Keratinocyte (primary cell): Measurements from ENCODE around the gene ZNF831. TPM values are rescaled to one million over a fixed set of nuclear protein-coding genes. Genes with fewer than 3 reads are reported as not detected.

Experiments
- DNase-seq: peaks from one replicate; pipeline ENCODE4 v3.0.0-alpha.2; 2011; ENCODE audit warnings: low read depth, missing footprints, low spot score
- FAIRE-seq: peaks from 2 replicates; lab custom pipeline; 2011; peaks lifted over from hg19 to GRCh38; lab: Jason Lieb, UNC
- H2AFZ ChIP-seq: 2 replicates; pipeline ENCODE4 v1.6.0; 2012; ENCODE audit warnings: low read length, control low read depth, inconsistent platforms; ENCODE audit not compliant: control insufficient read depth
- H3K27ac ChIP-seq: 2 replicates; pipeline ENCODE4 v1.5.1; 2011; ENCODE audit warnings: low read length; ENCODE audit not compliant: control insufficient read depth, insufficient read depth
- H3K27me3 ChIP-seq: 3 replicates; pipeline ENCODE4 v1.6.0; 2011; ENCODE audit warnings: low read length; ENCODE audit not compliant: control insufficient read depth, insufficient read depth; ENCODE audit errors: extremely low read depth
- H3K36me3 ChIP-seq, 2 experiments: 2 replicates in 1 of 2; 3 replicates in 1 of 2; pipeline ENCODE4 v1.5.1; 2011; ENCODE audit warnings: low read length in 2 of 2, mild to moderate bottlenecking in 1 of 2; ENCODE audit not compliant: control insufficient read depth in 2 of 2, insufficient read depth in 2 of 2; ENCODE audit errors: extremely low read depth in 1 of 2
- H3K4me1 ChIP-seq: 3 replicates; pipeline ENCODE4 v1.5.1; 2011; ENCODE audit warnings: low read length; ENCODE audit not compliant: control insufficient read depth, insufficient read depth; ENCODE audit errors: extremely low read depth
- H3K4me2 ChIP-seq: 3 replicates; pipeline ENCODE4 v1.6.0; 2011; ENCODE audit warnings: low read depth, low read length; ENCODE audit not compliant: control insufficient read depth, insufficient read depth; ENCODE audit errors: extremely low read depth
- H3K4me3 ChIP-seq, 3 experiments: fragments of 200-600 bp in 1 of 3; sonication (generic) in 1 of 3; 2 replicates in 2 of 3; 3 replicates in 1 of 3; pipeline ENCODE4 v1.5.1; 2011 to 2016; ENCODE audit warnings: low read length in 3 of 3, mild to moderate bottlenecking in 3 of 3, control low read depth in 2 of 3, inconsistent platforms in 1 of 3, low read depth in 1 of 3, mixed read lengths in 1 of 3, mixed run types in 1 of 3, moderate library complexity in 1 of 3; ENCODE audit not compliant: control insufficient read depth in 2 of 3, insufficient read depth in 2 of 3; ENCODE audit errors: extremely low read depth in 1 of 3
- H3K79me2 ChIP-seq: 2 replicates; pipeline ENCODE4 v1.6.0; 2012; ENCODE audit warnings: low read length; ENCODE audit not compliant: control insufficient read depth, insufficient read depth
- H3K9ac ChIP-seq: 3 replicates; pipeline ENCODE4 v1.6.0; 2011; ENCODE audit warnings: low read length; ENCODE audit not compliant: control insufficient read depth, insufficient read depth; ENCODE audit errors: extremely low read depth
- H3K9me1 ChIP-seq: 3 replicates; pipeline ENCODE4 v1.6.0; 2011; ENCODE audit warnings: low read length; ENCODE audit not compliant: control insufficient read depth, insufficient read depth; ENCODE audit errors: extremely low read depth
- H3K9me3 ChIP-seq: 2 replicates; pipeline ENCODE4 v1.5.1; 2012; ENCODE audit warnings: low read depth, low read length; ENCODE audit not compliant: control insufficient read depth
- H4K20me1 ChIP-seq: 3 replicates; pipeline ENCODE4 v1.6.0; 2011; ENCODE audit warnings: low read length; ENCODE audit not compliant: control insufficient read depth, insufficient read depth; ENCODE audit errors: extremely low read depth
- CTCF ChIP-seq, 3 experiments: IDR thresholded peaks in 1 of 3; conservative IDR thresholded peaks in 1 of 3; optimal IDR thresholded peaks in 1 of 3; 2 replicates in 2 of 3; 3 replicates in 1 of 3; pipeline versions ENCODE3 to v1.5.1; 2011; ENCODE audit warnings: low read length in 3 of 3, mild to moderate bottlenecking in 3 of 3, moderate library complexity in 2 of 3, control low read depth in 1 of 3, inconsistent platforms in 1 of 3; ENCODE audit not compliant: insufficient read depth in 2 of 3; ENCODE audit errors: extremely low read depth in 1 of 3
- EZH2 ChIP-seq: IDR thresholded peaks from one replicate; pipeline ENCODE4 v1.6.1; 2012; ENCODE audit warnings: inconsistent platforms, mild to moderate bottlenecking, low read length, moderate library complexity
- dilution Hi-C: fragments of 300-500 bp; cut with MboI; formaldehyde crosslinking; loops from one replicate; pipeline ENCODE4 v1.7.0; 2020; ENCODE audit warnings: low sequenced_read_pairs; ENCODE audit not compliant: extremely low pct_ligation_motif_present
- polyA plus RNA-seq, 5 experiments: library from polyadenylated mRNA; depleted of rRNA in 3 of 5; stranded (reverse) in 3 of 5; stranded (forward) in 1 of 5; unstranded in 1 of 5; fragments of >200 nt; gene quantifications; 1 replicate in 1 of 5; 2 replicates in 3 of 5; 3 replicates in 1 of 5; pipeline versions ENCODE4 v1.2.1 to v1.2.3, GENCODE V29; 2011 to 2012; ENCODE audit warnings: missing spikeins in 2 of 5, low read depth in 1 of 5, low replicate concordance in 1 of 5

Gene ZNF831
- polyA plus RNA-seq, 1 donor (not counting 4 experiments of a cell fraction or from before 2014, with no cell fraction given): not detected

- TF ChIP-seq CTCF (optimal IDR thresholded peaks at IDR 0.05 in 1 of 3, IDR thresholded peaks at IDR 0.05 in 1 of 3, conservative IDR thresholded peaks at IDR 0.05 in 1 of 3; ENCODE audit: extremely low read depth in 1 of 3, insufficient read depth in 2 of 3, low read length in 3 of 3): no peak
- no peak for TF ChIP-seq EZH2
- Histone ChIP-seq H3K79me2 (no peaks in the 10 kb centered on the region), H3K9ac (no peak overlapping the region), H3K27me3 (peaks cover 8% of the 10 kb centered on the region), H3K9me3 (no peaks in the 10 kb centered on the region), H4K20me1 (no peaks in the 10 kb centered on the region), H3K4me2 (no peak overlapping the region), H3K4me1 (no peaks in the 10 kb centered on the region), H3K4me3 (no peak overlapping the region), H2AFZ (no peak overlapping the region), H3K27ac (no peak overlapping the region), H3K9me1 (no peaks in the 10 kb centered on the region), H3K36me3 (no peaks in the 10 kb centered on the region)
- DNase-seq (no peak), FAIRE-seq (no peak)
- dilution Hi-C loops: no loop called here
Measured at GRCh38 chr20:59145247-59145923, 18.2 kb upstream of the ZNF831 start.

- FAIRE-seq: no peak
Measured at GRCh38 chr20:59145924-59146779, 17.5 kb upstream of the ZNF831 start.

More at GRCh38 chr20:59145924-59146779, 17.5 kb upstream of the ZNF831 start:
- TF ChIP-seq EZH2 (no peak), CTCF (optimal IDR thresholded peaks at IDR 0.05 in 1 of 3, IDR thresholded peaks at IDR 0.05 in 1 of 3, conservative IDR thresholded peaks at IDR 0.05 in 1 of 3; ENCODE audit: extremely low read depth in 1 of 3, insufficient read depth in 2 of 3, low read length in 3 of 3) (no peak)
- H3K36me3 ChIP-seq: no peaks in the 10 kb centered on the region
- H3K79me2 ChIP-seq: no peaks in the 10 kb centered on the region
- no peaks in the 10 kb centered on the region for H4K20me1 ChIP-seq
- dilution Hi-C loops: no loop called here
- H3K4me1 ChIP-seq: no peaks in the 10 kb centered on the region
- no peak for DNase-seq
- no peak overlapping the region for H3K4me3 ChIP-seq
- H3K9ac ChIP-seq: no peak overlapping the region
- H3K4me2 ChIP-seq: no peak overlapping the region
- no peak overlapping the region for H3K27ac ChIP-seq
- peaks cover 16% of the 10 kb centered on the region for H3K27me3 ChIP-seq
- no peaks in the 10 kb centered on the region for H3K9me3 ChIP-seq
- no peak overlapping the region for H2AFZ ChIP-seq
- H3K9me1 ChIP-seq: no peaks in the 10 kb centered on the region
